SK-N-SH (cell line): ENCODE results near the gene NME8. TPM values are rescaled to one million over a fixed set of nuclear protein-coding genes. Genes with fewer than 3 reads are reported as not detected.

Experiments used
- CTCF ChIA-PET: fragments of 300-600, 350-600 bp; formaldehyde crosslinking; extraction: SDS; loops from one replicate; lab custom pipeline; 2021; lab: Yijun Ruan, JAX
- POLR2A ChIA-PET: fragments of 350-600 bp; sonication (Branson Sonifier 250); formaldehyde crosslinking; extraction: SDS; loops from one replicate; lab custom pipeline; 2020; ENCODE audit warnings: antibody characterized with exemption, inconsistent platforms; lab: Yijun Ruan, JAX
- DNase-seq: peaks from one replicate; pipeline ENCODE4 v3.0.0; 2012
- H2AFZ ChIP-seq: fragments of 200-600 bp; sonication (generic); 2 replicates; pipeline ENCODE4 v1.8.1; 2016; ENCODE audit warnings: antibody characterized with exemption, mild to moderate bottlenecking, low read depth
- H3F3A ChIP-seq: fragments of 200-600 bp; sonication (generic); replicated peaks from 2 replicates; pipeline ENCODE3; 2016; ENCODE audit warnings: antibody characterized with exemption, mild to moderate bottlenecking; ENCODE audit not compliant: insufficient read depth
- H3K27ac ChIP-seq, 2 experiments: fragments of 200-500 bp in 1 of 2; fragments of 200-600 bp in 1 of 2; sonication (Bioruptor generic) in 1 of 2; sonication (generic), shearing (Covaris generic) in 1 of 2; 2 replicates each; pipeline versions ENCODE4 v1.5.1 to v1.6.1; 2014 to 2016; ENCODE audit warnings: low read depth in 2 of 2, inconsistent platforms in 1 of 2, low read length in 1 of 2, mild to moderate bottlenecking in 1 of 2, mixed read lengths in 1 of 2
- H3K27me3 ChIP-seq: fragments of 200-600 bp; sonication (generic), shearing (Covaris generic); 2 replicates; pipeline ENCODE4 v1.6.1; 2016; ENCODE audit warnings: mixed run types; ENCODE audit not compliant: insufficient read depth
- H3K36me3 ChIP-seq, 2 experiments: fragments of 200-500 bp in 1 of 2; fragments of 200-600 bp in 1 of 2; sonication (Bioruptor generic) in 1 of 2; sonication (generic) in 1 of 2; replicated peaks in 1 of 2; 2 replicates each; pipeline versions ENCODE3 to v1.5.1; 2014 to 2016; ENCODE audit warnings: low read length in 1 of 2, mild to moderate bottlenecking in 1 of 2; ENCODE audit not compliant: insufficient read depth in 2 of 2, control insufficient read depth in 1 of 2
- H3K4me1 ChIP-seq, 2 experiments: fragments of 200-500 bp in 1 of 2; fragments of 200-600 bp in 1 of 2; sonication (Bioruptor generic) in 1 of 2; sonication (generic), shearing (Covaris generic) in 1 of 2; 2 replicates each; pipeline versions ENCODE4 v1.5.1 to v1.6.1; 2014 to 2016; ENCODE audit warnings: low read depth in 1 of 2, low read length in 1 of 2, mixed run types in 1 of 2; ENCODE audit not compliant: insufficient read depth in 2 of 2, control insufficient read depth in 1 of 2
- H3K4me2 ChIP-seq: fragments of 200-600 bp; sonication (generic), shearing (Covaris generic); 2 replicates; pipeline ENCODE4 v1.6.1; 2017; ENCODE audit warnings: mixed run types
- H3K4me3 ChIP-seq, 2 experiments: fragments of 200-500 bp in 1 of 2; fragments of 200-600 bp in 1 of 2; sonication (Bioruptor generic) in 1 of 2; sonication (generic), shearing (Covaris generic) in 1 of 2; 2 replicates each; pipeline versions ENCODE4 v1.5.1 to v1.8.1; 2014 to 2016; ENCODE audit warnings: low read depth in 2 of 2, inconsistent platforms in 1 of 2, low read length in 1 of 2, mild to moderate bottlenecking in 1 of 2, mixed read lengths in 1 of 2, moderate library complexity in 1 of 2
- H3K79me2 ChIP-seq: fragments of 200-600 bp; sonication (generic); 2 replicates; pipeline ENCODE4 v1.8.1; 2017; ENCODE audit warnings: mild to moderate bottlenecking; ENCODE audit not compliant: insufficient read depth
- H3K9ac ChIP-seq: fragments of 200-600 bp; sonication (generic); 2 replicates; pipeline ENCODE4 v1.6.1; 2017; ENCODE audit warnings: mixed run types
- H3K9me2 ChIP-seq: fragments of 200-600 bp; sonication (generic); 2 replicates; pipeline ENCODE4 v1.6.1; 2017; ENCODE audit warnings: mixed run types
- H3K9me3 ChIP-seq: fragments of 200-600 bp; sonication (generic); 2 replicates; pipeline ENCODE4 v1.6.1; 2017; ENCODE audit warnings: mixed run types, mild to moderate bottlenecking, moderate library complexity
- H4K20me1 ChIP-seq: fragments of 200-600 bp; sonication (generic); 2 replicates; pipeline ENCODE4 v1.6.1; 2017; ENCODE audit warnings: mild to moderate bottlenecking, mixed run types; ENCODE audit not compliant: insufficient read depth
- ELF1 ChIP-seq: IDR thresholded peaks from 2 replicates; pipeline ENCODE4 v1.4.0; 2012
- EZH2phosphoT487 ChIP-seq: fragments of 200-600 bp; sonication (generic); IDR thresholded peaks from 2 replicates; pipeline ENCODE4 v1.6.1; 2017; ENCODE audit warnings: low read depth, mixed run types, mild to moderate bottlenecking, antibody characterized with exemption, moderate library complexity, borderline replicate concordance
- FOXJ3 ChIP-seq: sonication (generic); formaldehyde crosslinking; IDR thresholded peaks from 2 replicates; pipeline ENCODE4 v1.5.1; 2020; ENCODE audit warnings: mild to moderate bottlenecking, missing genetic modification reagents
- FOXM1 ChIP-seq: IDR thresholded peaks from 2 replicates; pipeline ENCODE4 v1.4.0; 2012; ENCODE audit warnings: low read depth, mild to moderate bottlenecking
- MEF2A ChIP-seq: IDR thresholded peaks from 2 replicates; pipeline ENCODE4 v1.4.0; 2012; ENCODE audit warnings: low read depth, borderline replicate concordance
- MXI1 ChIP-seq: IDR thresholded peaks from 2 replicates; pipeline ENCODE4 v1.6.1; 2012; ENCODE audit warnings: mild to moderate bottlenecking, low read depth, low read length, improper control_type of control experiment
- NFIC ChIP-seq: IDR thresholded peaks from 2 replicates; pipeline ENCODE4 v1.4.0; 2012; ENCODE audit warnings: borderline replicate concordance
- PBX3 ChIP-seq: IDR thresholded peaks from 2 replicates; pipeline ENCODE4; 2012
- RCOR1 ChIP-seq: fragments of 150-350 bp; IDR thresholded peaks from 2 replicates; pipeline ENCODE4 v1.6.1; 2017; ENCODE audit warnings: antibody characterized with exemption, low read length
- TAF1 ChIP-seq: IDR thresholded peaks from 2 replicates; pipeline ENCODE4 v1.6.1; 2012; ENCODE audit warnings: low read depth, mild to moderate bottlenecking, low read length, moderate library complexity, borderline replicate concordance
- TCF12 ChIP-seq: IDR thresholded peaks from 2 replicates; pipeline ENCODE4 v1.4.0; 2012
- whole genome bisulfite sequencing: methylation state at CpG from one replicate; pipeline ENCODE4 v1.1.6; 2017; ENCODE audit warnings: low lambda C conversion rate; 5-methylcytosine and 5-hydroxymethylcytosine counted together
- polyA plus RNA-seq, 3 experiments: library from polyadenylated mRNA; depleted of rRNA; stranded (reverse); fragments of >200 nt; gene quantifications; 2 replicates each; pipeline ENCODE4 v1.2.3, GENCODE V29; 2012

NME8 gene
- polyA plus RNA-seq, 1 of the 3 experiments (the other 2 are of a cell fraction), result not detected

GRCh38 chr7:37817591-37817960, 30.8 kb upstream of the NME8 start:
- 0 out of 2 replicates have a peak, but pooled peaks cover 19% of the 10 kb centered on the region for H3K9me3 ChIP-seq
- no peak overlapping the region for H3K9ac ChIP-seq
- POLR2A ChIA-PET, result no interaction called here
- WGBS, result 1% methylated on average over 2 of the region's 2 CpGs
- no peak overlapping the region for H3K4me2 ChIP-seq
- H2AFZ ChIP-seq, result no peak overlapping the region
- no peaks in the 10 kb centered on the region for H3K79me2 ChIP-seq
- TF ChIP-seq TAF1, result no peak
- no peak for TF ChIP-seq MEF2A
- TF ChIP-seq RCOR1, result no peak
- no peak for TF ChIP-seq ELF1
- no peak for TF ChIP-seq TCF12
- TF ChIP-seq EZH2phosphoT487, result no peak
- TF ChIP-seq MXI1, result no peak
- no peak for TF ChIP-seq FOXJ3 (CRISPR knock-in tag)
- TF ChIP-seq FOXM1, result no peak
- TF ChIP-seq, all 33 proteins: peak for 0
- H4K20me1 ChIP-seq, result no peaks in the 10 kb centered on the region
- DNase-seq, result no peak
- no peaks in the 10 kb centered on the region for H3K9me2 ChIP-seq
- CTCF ChIA-PET, result interaction anchor here (1.0 kb wide), 1 partner anchor 609 kb away, joined by 3 read pairs; no protein-coding TSS in a partner anchor
- no peak overlapping the region for H3K4me3 ChIP-seq
- no peaks in the 10 kb centered on the region for H3K27me3 ChIP-seq
- no peak overlapping the region for H3K27ac ChIP-seq
- H3K36me3 ChIP-seq, result no peaks in the 10 kb centered on the region
- no peaks in the 10 kb centered on the region for H3K4me1 ChIP-seq
- H3F3A ChIP-seq, result no peaks in the 10 kb centered on the region

GRCh38 chr7:37817996-37818720, 30.2 kb upstream of the NME8 start:
- H3K27ac ChIP-seq, result no peak overlapping the region
- ChIA-PET POLR2A (no interaction called here), CTCF (interaction anchor here (1.0 kb wide), 1 partner anchor 583 kb away, joined by 8 read pairs; no protein-coding TSS in a partner anchor)
- no peaks in the 10 kb centered on the region for H3K36me3 ChIP-seq
- H3K4me2 ChIP-seq, result no peak overlapping the region
- H3K79me2 ChIP-seq, result no peaks in the 10 kb centered on the region
- no peak overlapping the region for H3K4me3 ChIP-seq
- no peaks in the 10 kb centered on the region for H3K4me1 ChIP-seq
- H4K20me1 ChIP-seq, result no peaks in the 10 kb centered on the region
- 21% methylated on average over 5 of the region's 5 CpGs for WGBS
- no peaks in the 10 kb centered on the region for H3K27me3 ChIP-seq
- no peaks in the 10 kb centered on the region for H3F3A ChIP-seq
- no peak for TF ChIP-seq FOXJ3 (CRISPR knock-in tag)
- no peak for TF ChIP-seq NFIC
- no peak for TF ChIP-seq FOXM1
- TF ChIP-seq PBX3, result no peak
- no peak overlapping the region for H2AFZ ChIP-seq
- H3K9me2 ChIP-seq, result no peaks in the 10 kb centered on the region
- no peak overlapping the region for H3K9ac ChIP-seq
- H3K9me3 ChIP-seq, result 0 out of 2 replicates have a peak, but pooled peaks cover 19% of the 10 kb centered on the region
- DNase-seq, result no peak
